ENCODE measurements around the gene TNXB. TPM values are rescaled to one million over a fixed set of nuclear protein-coding genes. Genes with fewer than 3 reads are reported as not detected.

Gene TNXB
- total and polyA plus RNA-seq, 2 experiments from 2014 or later: 2.0 to 6.0 TPM

DNA sequence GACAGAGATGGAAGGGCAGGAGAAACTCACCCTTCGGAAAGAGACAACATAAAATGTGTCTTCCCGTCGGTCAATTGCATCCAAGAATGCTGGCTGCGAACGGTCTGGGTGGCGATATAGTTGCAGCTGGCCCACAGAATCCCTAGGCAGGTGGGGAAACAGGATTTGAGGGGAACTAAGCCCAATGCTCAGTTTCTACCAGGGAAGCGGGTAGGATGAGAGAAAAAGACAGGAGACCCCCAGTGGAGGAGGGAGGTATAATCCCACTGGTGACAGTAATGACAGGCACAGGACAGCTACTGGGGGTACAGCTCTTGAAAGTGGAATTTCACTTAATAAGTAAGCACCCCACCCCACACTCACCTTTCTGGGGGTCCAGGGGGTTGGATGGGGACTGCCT, 7.5 kb upstream of the TNXB start (continued):
- TF ChIP-seq, protein P1, sequence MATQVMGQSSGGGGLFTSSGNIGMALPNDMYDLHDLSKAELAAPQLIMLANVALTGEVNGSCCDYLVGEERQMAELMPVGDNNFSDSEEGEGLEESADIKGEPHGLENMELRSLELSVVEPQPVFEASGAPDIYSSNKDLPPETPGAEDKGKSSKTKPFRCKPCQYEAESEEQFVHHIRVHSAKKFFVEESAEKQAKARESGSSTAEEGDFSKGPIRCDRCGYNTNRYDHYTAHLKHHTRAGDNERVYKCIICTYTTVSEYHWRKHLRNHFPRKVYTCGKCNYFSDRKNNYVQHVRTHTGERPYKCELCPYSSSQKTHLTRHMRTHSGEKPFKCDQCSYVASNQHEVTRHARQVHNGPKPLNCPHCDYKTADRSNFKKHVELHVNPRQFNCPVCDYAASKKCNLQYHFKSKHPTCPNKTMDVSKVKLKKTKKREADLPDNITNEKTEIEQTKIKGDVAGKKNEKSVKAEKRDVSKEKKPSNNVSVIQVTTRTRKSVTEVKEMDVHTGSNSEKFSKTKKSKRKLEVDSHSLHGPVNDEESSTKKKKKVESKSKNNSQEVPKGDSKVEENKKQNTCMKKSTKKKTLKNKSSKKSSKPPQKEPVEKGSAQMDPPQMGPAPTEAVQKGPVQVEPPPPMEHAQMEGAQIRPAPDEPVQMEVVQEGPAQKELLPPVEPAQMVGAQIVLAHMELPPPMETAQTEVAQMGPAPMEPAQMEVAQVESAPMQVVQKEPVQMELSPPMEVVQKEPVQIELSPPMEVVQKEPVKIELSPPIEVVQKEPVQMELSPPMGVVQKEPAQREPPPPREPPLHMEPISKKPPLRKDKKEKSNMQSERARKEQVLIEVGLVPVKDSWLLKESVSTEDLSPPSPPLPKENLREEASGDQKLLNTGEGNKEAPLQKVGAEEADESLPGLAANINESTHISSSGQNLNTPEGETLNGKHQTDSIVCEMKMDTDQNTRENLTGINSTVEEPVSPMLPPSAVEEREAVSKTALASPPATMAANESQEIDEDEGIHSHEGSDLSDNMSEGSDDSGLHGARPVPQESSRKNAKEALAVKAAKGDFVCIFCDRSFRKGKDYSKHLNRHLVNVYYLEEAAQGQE (IDR thresholded peaks at IDR 0.05; ENCODE audit: unreplicated experiment): no peak
- no peak for TF ChIP-seq ZNF331 (CRISPR knock-in tag; IDR thresholded peaks at IDR 0.05; ENCODE audit: low read depth)

DNA sequence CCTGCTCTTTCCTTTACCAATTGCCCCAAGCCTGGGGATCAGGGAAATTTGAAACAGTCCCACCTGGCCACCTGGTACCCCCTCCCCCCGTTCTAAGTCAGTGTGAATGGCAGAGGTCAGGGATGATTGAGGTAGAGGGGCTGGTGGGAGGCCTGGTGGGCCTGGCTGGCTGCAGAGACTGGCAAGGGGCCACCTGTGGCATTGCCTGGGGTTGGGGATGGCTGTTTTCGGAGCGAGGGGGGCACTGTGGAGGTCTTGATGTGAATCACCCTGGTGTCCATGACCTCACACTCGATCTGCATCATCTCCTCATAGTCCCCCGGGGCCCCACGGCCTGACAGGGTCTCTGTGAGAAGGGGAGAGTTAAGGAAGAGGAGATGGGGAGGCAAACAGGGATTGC, 6.5 kb upstream of the TNXB start:
- no peaks in the 10 kb centered on the region for H3K79me2 ChIP-seq (replicated peaks; ENCODE audit: insufficient read depth)
- no peaks in the 10 kb centered on the region for H3K27me3 ChIP-seq (ENCODE audit: insufficient read depth)
- H3K27ac ChIP-seq (ENCODE audit: low read depth): no peak overlapping the region
- no peaks in the 10 kb centered on the region for H3K4me1 ChIP-seq (ENCODE audit: insufficient read depth)
- H2AFZ ChIP-seq: no peak overlapping the region
- Mint-ChIP-seq H3K4me1 (peaks cover 2% of the 10 kb centered on the region; the same call in 1 of the 3 replicates), H3K27ac (no peak overlapping the region), H3K27me3 (ENCODE audit: insufficient read depth, low read depth, poor library complexity) (peaks cover 8% of the 10 kb centered on the region), H3K4me3 (no peak overlapping the region), H3K9me3 (no peaks in the 10 kb centered on the region), H3K36me3 (ENCODE audit: low read depth) (peaks cover 35% of the 10 kb centered on the region)
- H3K4me2 ChIP-seq: no peak overlapping the region
- DNase-seq (ENCODE audit: low spot score) (no peak), ATAC-seq (no peak)
- H3F3A ChIP-seq (replicated peaks; ENCODE audit: low read depth): peaks cover 4% of the 10 kb centered on the region; the same call in 1 of the 2 replicates
- H3K36me3 ChIP-seq (ENCODE audit: insufficient read depth): peaks cover 9% of the 10 kb centered on the region
- H4K20me1 ChIP-seq (replicated peaks; ENCODE audit: insufficient read depth): no peaks in the 10 kb centered on the region; the same call in 1 of the 2 replicates
- no peaks in the 10 kb centered on the region for H3K9me2 ChIP-seq (ENCODE audit: insufficient read depth)
- no peak overlapping the region for H3K4me3 ChIP-seq
- TF ChIP-seq, protein P2, sequence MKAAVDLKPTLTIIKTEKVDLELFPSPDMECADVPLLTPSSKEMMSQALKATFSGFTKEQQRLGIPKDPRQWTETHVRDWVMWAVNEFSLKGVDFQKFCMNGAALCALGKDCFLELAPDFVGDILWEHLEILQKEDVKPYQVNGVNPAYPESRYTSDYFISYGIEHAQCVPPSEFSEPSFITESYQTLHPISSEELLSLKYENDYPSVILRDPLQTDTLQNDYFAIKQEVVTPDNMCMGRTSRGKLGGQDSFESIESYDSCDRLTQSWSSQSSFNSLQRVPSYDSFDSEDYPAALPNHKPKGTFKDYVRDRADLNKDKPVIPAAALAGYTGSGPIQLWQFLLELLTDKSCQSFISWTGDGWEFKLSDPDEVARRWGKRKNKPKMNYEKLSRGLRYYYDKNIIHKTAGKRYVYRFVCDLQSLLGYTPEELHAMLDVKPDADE (IDR thresholded peaks at IDR 0.05): no peak
- no peak for TF ChIP-seq STAT1 (IDR thresholded peaks at IDR 0.05; ENCODE audit: unreplicated experiment)
- no peak for TF ChIP-seq POLR2AphosphoS5 (IDR thresholded peaks at IDR 0.05; ENCODE audit: low read depth)
- TF ChIP-seq, protein P3, sequence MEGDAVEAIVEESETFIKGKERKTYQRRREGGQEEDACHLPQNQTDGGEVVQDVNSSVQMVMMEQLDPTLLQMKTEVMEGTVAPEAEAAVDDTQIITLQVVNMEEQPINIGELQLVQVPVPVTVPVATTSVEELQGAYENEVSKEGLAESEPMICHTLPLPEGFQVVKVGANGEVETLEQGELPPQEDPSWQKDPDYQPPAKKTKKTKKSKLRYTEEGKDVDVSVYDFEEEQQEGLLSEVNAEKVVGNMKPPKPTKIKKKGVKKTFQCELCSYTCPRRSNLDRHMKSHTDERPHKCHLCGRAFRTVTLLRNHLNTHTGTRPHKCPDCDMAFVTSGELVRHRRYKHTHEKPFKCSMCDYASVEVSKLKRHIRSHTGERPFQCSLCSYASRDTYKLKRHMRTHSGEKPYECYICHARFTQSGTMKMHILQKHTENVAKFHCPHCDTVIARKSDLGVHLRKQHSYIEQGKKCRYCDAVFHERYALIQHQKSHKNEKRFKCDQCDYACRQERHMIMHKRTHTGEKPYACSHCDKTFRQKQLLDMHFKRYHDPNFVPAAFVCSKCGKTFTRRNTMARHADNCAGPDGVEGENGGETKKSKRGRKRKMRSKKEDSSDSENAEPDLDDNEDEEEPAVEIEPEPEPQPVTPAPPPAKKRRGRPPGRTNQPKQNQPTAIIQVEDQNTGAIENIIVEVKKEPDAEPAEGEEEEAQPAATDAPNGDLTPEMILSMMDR (conservative IDR thresholded peaks at IDR 0.05; ENCODE audit: low read depth in 2 of 2): no peak
- TF ChIP-seq CREB1 (CRISPR knock-in tag; IDR thresholded peaks at IDR 0.05; ENCODE audit: low read depth): no peak
- no peak for TF ChIP-seq NANOG (IDR thresholded peaks at IDR 0.05; ENCODE audit: borderline replicate concordance)
- TF ChIP-seq, protein P4, sequence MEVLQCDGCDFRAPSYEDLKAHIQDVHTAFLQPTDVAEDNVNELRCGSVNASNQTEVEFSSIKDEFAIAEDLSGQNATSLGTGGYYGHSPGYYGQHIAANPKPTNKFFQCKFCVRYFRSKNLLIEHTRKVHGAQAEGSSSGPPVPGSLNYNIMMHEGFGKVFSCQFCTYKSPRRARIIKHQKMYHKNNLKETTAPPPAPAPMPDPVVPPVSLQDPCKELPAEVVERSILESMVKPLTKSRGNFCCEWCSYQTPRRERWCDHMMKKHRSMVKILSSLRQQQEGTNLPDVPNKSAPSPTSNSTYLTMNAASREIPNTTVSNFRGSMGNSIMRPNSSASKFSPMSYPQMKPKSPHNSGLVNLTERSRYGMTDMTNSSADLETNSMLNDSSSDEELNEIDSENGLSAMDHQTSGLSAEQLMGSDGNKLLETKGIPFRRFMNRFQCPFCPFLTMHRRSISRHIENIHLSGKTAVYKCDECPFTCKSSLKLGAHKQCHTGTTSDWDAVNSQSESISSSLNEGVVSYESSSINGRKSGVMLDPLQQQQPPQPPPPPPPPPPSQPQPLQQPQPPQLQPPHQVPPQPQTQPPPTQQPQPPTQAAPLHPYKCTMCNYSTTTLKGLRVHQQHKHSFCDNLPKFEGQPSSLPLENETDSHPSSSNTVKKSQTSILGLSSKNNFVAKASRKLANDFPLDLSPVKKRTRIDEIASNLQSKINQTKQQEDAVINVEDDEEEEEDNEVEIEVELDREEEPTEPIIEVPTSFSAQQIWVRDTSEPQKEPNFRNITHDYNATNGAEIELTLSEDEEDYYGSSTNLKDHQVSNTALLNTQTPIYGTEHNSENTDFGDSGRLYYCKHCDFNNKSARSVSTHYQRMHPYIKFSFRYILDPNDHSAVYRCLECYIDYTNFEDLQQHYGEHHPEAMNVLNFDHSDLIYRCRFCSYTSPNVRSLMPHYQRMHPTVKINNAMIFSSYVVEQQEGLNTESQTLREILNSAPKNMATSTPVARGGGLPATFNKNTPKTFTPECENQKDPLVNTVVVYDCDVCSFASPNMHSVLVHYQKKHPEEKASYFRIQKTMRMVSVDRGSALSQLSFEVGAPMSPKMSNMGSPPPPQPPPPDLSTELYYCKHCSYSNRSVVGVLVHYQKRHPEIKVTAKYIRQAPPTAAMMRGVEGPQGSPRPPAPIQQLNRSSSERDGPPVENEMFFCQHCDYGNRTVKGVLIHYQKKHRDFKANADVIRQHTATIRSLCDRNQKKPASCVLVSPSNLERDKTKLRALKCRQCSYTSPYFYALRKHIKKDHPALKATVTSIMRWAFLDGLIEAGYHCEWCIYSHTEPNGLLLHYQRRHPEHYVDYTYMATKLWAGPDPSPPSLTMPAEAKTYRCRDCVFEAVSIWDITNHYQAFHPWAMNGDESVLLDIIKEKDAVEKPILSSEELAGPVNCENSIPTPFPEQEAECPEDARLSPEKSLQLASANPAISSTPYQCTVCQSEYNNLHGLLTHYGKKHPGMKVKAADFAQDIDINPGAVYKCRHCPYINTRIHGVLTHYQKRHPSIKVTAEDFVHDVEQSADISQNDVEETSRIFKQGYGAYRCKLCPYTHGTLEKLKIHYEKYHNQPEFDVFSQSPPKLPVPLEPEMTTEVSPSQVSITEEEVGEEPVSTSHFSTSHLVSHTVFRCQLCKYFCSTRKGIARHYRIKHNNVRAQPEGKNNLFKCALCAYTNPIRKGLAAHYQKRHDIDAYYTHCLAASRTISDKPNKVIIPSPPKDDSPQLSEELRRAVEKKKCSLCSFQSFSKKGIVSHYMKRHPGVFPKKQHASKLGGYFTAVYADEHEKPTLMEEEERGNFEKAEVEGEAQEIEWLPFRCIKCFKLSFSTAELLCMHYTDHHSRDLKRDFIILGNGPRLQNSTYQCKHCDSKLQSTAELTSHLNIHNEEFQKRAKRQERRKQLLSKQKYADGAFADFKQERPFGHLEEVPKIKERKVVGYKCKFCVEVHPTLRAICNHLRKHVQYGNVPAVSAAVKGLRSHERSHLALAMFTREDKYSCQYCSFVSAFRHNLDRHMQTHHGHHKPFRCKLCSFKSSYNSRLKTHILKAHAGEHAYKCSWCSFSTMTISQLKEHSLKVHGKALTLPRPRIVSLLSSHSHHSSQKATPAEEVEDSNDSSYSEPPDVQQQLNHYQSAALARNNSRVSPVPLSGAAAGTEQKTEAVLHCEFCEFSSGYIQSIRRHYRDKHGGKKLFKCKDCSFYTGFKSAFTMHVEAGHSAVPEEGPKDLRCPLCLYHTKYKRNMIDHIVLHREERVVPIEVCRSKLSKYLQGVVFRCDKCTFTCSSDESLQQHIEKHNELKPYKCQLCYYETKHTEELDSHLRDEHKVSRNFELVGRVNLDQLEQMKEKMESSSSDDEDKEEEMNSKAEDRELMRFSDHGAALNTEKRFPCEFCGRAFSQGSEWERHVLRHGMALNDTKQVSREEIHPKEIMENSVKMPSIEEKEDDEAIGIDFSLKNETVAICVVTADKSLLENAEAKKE (CRISPR knock-in tag; IDR thresholded peaks at IDR 0.05): no peak
- no peak for TF ChIP-seq JUNB (IDR thresholded peaks at IDR 0.05; ENCODE audit: unreplicated experiment)
- no peak for TF ChIP-seq EZH2phosphoT487 (IDR thresholded peaks at IDR 0.05; ENCODE audit: unreplicated experiment)
- no peak for TF ChIP-seq EZH2 (IDR thresholded peaks at IDR 0.05; ENCODE audit: low read depth, unreplicated experiment)
